GM18951 (cell line): ENCODE data around the gene TCERG1L.

Experiments used
- POLR2A ChIP-seq: IDR thresholded peaks from 4 replicates; pipeline ENCODE4 v1.6.1; 2011; ENCODE audit warnings: mild to moderate bottlenecking; ENCODE audit not compliant: insufficient read length, insufficient read depth; ENCODE audit errors: extremely low read depth
- in situ Hi-C: fragments of 300-500 bp; cut with MboI; formaldehyde crosslinking; loops from one replicate; pipeline ENCODE4 v1.12.0; 2022; ENCODE audit warnings: low sequenced_read_pairs, mixed read lengths, inconsistent platforms; ENCODE audit not compliant: unreplicated experiment

Gene TCERG1L

GRCh38 chr10:131062621-131063260 is 248.8 kb downstream of the TCERG1L start:
- in situ Hi-C loops: no loop called here
- TF ChIP-seq POLR2A: no peak

- TF ChIP-seq POLR2A: no peak
- in situ Hi-C loops: no loop called here
Observed at GRCh38 chr10:131061216-131061615, 250.3 kb downstream of the TCERG1L start.

- TF ChIP-seq POLR2A: no peak
- in situ Hi-C loops: no loop called here
Observed at GRCh38 chr10:131059881-131060280, 251.6 kb downstream of the TCERG1L start.

- in situ Hi-C loops: no loop called here
- TF ChIP-seq POLR2A: no peak
Observed at GRCh38 chr10:131058799-131059198, 252.7 kb downstream of the TCERG1L start.

- no peak for TF ChIP-seq POLR2A
- in situ Hi-C loops: no loop called here
Observed at GRCh38 chr10:131056781-131057180, 254.7 kb downstream of the TCERG1L start.

GRCh38 chr10:131056091-131056579 is 255.4 kb downstream of the TCERG1L start:
- in situ Hi-C loops: no loop called here
- TF ChIP-seq POLR2A: no peak

GRCh38 chr10:131055437-131055836 is 256.1 kb downstream of the TCERG1L start:
- TF ChIP-seq POLR2A: no peak
- in situ Hi-C loops: no loop called here

GRCh38 chr10:131053192-131053591 is 258.3 kb downstream of the TCERG1L start:
- in situ Hi-C loops: no loop called here
- no peak for TF ChIP-seq POLR2A

GRCh38 chr10:131050162-131050766 is 261.3 kb downstream of the TCERG1L start:
- no peak for TF ChIP-seq POLR2A
- in situ Hi-C loops: no loop called here

GRCh38 chr10:131049016-131049415 is 262.5 kb downstream of the TCERG1L start:
- no peak for TF ChIP-seq POLR2A
- in situ Hi-C loops: no loop called here

GRCh38 chr10:131048606-131049005 is 262.9 kb downstream of the TCERG1L start:
- in situ Hi-C loops: no loop called here
- TF ChIP-seq POLR2A: no peak

GRCh38 chr10:131047501-131047900 is 264.0 kb downstream of the TCERG1L start:
- in situ Hi-C loops: no loop called here
- no peak for TF ChIP-seq POLR2A

GRCh38 chr10:131046194-131046593 is 265.3 kb downstream of the TCERG1L start:
- no peak for TF ChIP-seq POLR2A
- in situ Hi-C loops: no loop called here

GRCh38 chr10:131044379-131045111 is 267.0 kb downstream of the TCERG1L start:
- no peak for TF ChIP-seq POLR2A
- in situ Hi-C loops: no loop called here

GRCh38 chr10:131043039-131043691 is 268.4 kb downstream of the TCERG1L start:
- TF ChIP-seq POLR2A: no peak
- in situ Hi-C loops: no loop called here
